ENCODE measurements around the gene ZNF865.

The ZNF865 gene

DNA sequence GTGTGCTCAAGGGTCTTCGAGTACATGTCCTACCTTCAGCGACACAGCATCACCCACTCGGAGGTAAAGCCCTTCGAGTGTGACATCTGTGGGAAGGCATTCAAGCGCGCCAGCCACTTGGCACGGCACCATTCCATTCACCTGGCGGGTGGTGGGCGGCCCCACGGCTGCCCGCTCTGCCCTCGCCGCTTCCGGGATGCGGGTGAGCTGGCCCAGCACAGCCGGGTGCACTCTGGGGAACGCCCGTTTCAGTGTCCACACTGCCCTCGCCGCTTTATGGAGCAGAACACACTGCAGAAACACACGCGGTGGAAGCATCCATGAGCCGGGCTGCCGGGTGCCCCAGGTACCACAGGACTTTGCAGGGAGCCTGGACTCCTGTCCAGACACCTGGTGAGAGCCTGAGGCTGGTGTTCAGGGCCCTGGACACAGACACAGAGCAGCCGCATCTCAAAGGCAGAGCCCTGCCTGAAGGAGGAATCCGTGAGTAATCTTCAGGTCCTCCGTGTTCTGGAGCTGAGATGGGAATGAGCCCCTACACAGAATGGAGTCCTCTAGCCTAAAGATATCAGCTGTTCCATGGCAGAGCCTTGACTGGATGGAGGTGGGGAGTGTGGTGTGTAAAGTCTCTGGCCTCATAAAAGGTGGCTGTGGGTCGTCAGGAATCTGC is 39.5 kb downstream of the ZNF865 start:
- no peak for DNase-seq (ENCODE audit: low read depth)

GRCh38 chr19:55645512-55645881 is 40.0 kb downstream of the ZNF865 start:
- no peak for DNase-seq (ENCODE audit: low read depth)

GRCh38 chr19:55646889-55647731 is 41.7 kb downstream of the ZNF865 start:
- DNase-seq (ENCODE audit: low read depth), result no peak

DNA sequence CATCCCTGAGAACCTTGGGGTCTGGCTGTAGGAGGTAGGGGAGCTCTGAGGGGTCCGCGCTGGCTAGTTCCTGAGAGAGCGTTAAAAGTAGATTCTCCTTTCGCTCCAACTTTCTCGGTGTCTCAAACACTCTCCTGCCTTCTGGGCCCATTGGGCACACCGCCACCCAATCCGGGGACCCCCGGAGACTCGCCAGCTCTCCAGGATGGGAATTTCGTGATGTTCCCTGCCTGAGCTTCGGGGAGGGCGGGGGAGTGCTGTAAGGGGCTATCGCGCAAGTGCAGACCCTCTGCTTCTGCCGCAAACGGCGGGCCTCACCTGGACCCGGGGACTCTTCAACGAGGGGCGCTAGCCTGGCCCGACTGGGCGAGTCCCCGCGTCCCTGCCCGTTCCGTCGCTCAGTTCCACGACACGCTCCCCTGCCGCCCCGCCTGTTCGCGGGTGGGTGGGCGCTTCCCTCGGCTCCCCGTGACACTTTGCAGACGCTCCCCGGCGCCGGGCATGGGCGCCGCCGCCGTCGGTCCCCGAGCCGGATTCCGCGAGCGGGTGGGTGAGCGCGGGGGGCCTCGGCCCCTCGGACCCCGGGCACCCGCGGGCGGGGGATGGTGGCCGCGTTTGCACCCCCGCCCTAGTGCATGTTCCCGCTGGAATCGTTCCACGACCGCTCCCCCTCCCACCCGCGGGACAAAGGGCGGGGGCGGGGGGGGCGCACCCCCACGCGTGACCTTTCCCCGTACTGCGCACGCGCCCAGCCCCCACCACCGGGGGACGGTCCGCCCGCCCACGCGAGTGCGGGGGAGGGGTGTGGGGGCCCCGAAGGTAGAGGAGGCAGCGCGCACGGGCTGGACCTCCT is 42.5 kb downstream of the ZNF865 start, which contains the start of gene CCDC106:
Gene CCDC106 (plus strand): TSS at position 481 of the 853 bp plus-strand sequence. CDS start 835 bp downstream, outside the sequence.
- peak; percentile 78 for DNase-seq (ENCODE audit: low read depth)

DNA sequence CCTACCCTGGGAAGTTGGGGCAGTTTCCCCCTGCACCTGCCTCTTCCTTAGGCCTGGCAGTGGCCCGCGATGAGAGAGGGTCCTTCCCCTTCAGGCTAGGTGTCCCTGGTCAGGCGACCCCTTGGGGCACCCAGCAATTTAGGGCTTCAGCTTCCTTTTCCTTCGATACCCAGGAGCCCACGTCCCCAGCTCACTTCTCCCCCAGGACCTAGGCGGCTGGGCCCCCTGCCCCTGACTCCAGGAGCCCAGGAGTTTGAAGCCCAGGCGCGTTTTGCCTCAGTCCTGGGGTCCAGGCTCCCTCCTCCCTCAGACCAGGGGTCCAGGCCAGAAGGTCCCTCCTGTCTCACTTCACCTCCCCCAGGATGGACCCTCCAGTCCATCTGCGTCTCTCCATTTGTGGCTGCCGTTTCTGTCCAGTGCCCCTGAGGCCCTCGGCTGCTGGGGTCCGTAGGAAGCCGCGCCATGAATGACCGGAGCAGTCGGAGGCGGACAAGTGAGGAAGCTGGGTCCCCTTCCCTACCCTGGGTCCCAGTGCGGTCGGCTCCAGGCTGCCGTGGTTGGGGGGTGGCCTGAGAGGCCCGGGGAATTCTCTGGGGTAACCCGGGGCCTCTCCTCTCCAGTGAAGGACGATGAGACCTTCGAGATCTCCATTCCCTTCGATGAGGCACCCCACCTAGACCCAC is 43.3 kb downstream of the ZNF865 start:
- no peak for DNase-seq (ENCODE audit: low read depth)

- DNase-seq (ENCODE audit: low read depth), result no peak
These were observed 44.0 kb downstream of the ZNF865 start for GRCh38 chr19:55649268-55650125.

DNA sequence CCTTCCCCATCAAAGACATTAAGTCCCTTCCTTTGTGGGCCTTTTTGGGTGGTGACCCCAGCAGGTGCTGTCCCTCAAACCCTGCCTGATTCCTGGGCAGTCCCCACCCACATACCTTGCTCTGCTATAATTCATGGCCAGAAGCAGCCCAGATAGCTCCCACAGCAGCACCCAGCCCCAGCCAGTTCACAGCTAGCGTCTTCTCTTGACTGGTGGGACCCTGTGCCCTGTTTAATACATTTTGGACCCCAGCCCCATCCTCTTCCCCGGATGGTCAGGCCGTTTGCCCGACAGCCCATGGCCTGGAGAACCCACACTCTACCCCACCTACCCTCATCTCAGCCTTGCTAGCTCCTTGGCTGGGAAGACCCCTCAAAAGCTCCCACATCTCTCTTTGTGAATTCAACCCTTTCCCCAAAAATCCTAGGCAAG is 44.7 kb downstream of the ZNF865 start:
- no peak for DNase-seq (ENCODE audit: low read depth)

DNA sequence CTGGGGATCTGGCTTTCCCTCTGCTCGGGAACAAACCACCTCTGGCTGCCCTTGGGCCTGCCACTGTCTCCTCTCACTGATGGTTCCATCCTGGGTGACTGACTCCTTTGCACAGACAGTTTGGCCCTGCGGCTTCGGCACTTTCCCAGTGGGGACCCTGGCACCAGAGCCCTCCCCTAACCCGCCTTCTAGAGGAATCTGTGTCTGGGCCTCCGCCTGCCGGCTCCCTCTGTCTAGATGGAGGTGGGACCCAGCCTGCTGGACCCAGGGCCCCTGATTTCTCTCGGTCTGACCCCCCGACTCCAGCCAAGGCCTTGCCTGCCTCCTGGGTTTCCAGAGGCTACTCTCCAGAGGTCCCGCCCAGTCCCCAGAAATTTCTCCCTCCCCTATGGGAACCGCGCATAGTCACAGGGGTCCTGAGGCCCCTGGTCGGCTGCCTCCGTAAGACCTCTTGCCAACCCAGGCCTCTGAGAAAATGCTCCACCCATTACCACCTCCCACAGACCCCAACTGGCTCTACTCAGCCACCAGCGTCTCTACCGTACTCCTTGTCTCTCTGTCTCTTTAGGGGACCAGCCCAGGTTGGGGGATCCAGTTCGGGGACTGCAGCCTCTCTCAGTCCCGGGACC is 45.3 kb downstream of the ZNF865 start:
- DNase-seq (ENCODE audit: low read depth), result no peak

GRCh38 chr19:55651236-55651635 is 45.8 kb downstream of the ZNF865 start:
- no peak for DNase-seq (ENCODE audit: low read depth)

GRCh38 chr19:55652311-55653128 is 47.1 kb downstream of the ZNF865 start:
- no peak for DNase-seq (ENCODE audit: low read depth)

- peak; percentile 98 for DNase-seq (ENCODE audit: low read depth)
These were observed 48.3 kb downstream of the ZNF865 start for GRCh38 chr19:55653651-55654322.

DNA sequence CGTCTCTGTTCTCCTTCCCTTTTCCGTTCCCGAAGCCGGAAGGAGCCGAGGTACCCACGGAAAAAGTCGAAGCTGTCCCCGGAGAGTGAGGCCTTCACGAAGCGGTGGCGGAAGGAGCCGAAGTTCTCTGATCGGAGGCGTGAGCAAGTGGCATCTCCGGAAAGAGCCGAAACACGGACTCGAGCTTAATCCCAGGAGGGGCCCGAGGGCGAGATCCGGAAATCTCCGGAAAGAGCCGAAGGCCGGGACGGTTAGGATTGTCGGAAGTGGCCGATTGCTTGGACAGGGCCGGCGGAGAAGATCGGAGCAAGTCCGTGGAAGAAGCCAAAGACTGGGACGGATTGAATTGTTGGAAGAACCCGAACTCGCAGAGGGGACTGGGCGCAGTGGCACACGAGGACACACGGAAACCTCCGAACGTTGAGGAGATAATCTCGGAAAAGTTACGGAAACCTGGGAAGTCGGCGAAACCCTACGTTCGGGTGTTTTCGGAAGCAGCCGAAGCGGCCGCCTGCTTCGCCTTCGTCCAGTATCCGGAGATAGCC is 48.9 kb downstream of the ZNF865 start:
- DNase-seq (ENCODE audit: low read depth), result peak; percentile 99

GRCh38 chr19:55654868-55655647 is 49.6 kb downstream of the ZNF865 start, which contains the start of gene U2AF2:
U2AF2 (plus strand) TSS chr19:55655035; CDS start chr19:55655105, 70 bp downstream.
- peak; percentile 62 for DNase-seq (ENCODE audit: low read depth)

DNA sequence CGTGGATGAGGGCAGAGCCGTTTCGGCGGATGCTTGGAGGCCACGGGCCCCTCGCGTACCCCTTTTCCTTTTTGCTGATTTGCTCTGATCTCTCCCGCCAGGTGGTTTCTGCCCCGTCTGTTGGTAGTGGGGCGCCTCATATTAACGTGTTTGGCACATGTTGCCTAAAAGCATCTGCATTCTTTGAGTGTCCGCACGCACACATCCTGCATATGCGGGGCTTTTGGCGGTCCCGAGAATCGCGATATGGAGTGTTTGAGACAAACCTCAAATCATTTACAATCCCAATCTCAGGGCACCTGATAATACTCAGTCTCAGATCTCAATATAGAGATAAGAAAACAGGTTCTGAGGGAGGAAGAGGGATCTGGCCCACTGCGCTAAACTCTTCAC is 50.2 kb downstream of the ZNF865 start:
- no peak for DNase-seq (ENCODE audit: low read depth)

DNA sequence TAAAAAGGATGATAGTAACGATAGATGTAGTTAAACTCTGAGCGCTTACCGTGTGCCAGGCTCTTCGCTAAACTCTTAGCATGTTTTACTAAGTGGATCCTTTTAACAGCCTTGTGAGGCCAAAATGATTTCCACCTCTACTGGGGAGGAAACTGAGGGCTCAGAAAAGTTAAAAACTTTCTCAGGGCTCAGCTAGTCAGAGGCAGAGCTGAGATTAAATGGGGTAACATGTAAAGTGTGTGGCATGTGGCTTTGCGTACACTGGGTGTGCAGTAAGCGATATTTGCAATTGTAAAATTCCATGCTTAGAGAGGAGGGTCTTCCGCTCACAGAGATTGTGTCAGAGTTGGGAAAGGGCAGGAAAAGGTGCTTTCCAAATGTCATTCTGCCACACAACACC is 51.1 kb downstream of the ZNF865 start:
- DNase-seq (ENCODE audit: low read depth), result no peak

DNA sequence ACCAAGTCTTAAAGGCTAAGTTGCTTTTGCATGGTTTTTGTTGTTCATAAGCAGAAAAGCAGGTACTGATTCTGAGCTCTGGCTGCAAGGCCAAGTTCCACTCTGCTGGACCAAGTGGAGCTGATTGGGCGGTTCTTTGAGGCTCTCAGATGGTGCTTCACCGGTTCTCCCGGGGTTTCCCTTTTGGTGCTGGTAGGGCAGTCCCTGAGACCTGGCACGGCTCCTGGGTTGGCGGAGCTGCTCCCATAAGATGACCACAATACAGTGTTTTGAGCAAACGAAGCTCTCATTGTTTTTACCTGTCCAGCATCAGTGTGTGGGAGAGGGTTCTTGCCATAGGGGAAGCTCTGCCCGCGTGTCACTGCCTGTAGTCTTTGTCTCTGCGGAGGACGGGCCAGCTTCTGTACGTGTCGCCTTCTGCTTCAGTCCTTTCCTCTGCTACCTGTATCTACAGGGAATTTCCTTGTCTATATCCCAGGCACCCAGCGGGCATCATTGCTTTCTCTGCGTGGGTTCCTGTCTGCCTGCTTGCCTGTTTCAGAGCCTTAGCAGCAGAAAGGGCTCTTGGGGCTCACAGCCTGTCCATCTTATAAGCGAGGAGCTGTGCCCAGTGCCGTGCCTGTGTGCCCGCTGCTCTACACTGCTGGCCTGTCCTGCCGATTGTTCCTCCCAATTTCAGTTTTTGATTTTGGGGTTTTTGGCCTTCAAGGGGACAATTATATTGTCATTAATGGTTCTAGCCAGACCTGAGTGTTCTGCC is 51.7 kb downstream of the ZNF865 start:
- peak; percentile 41 for DNase-seq (ENCODE audit: low read depth)

All from iris pigment epithelial cell (primary cell).